Mesendoderm (in vitro differentiated cells): ENCODE measurements around the gene FRAS1. TPM values are rescaled to one million over a fixed set of nuclear protein-coding genes. Genes with fewer than 3 reads are reported as not detected.
"Not testable (repeated sequence)": the region's sequence is repeated elsewhere in the genome, so short reads cannot be mapped to it uniquely, and the experiment has no call there.

Experiments
- DNase-seq: peaks from one replicate; pipeline ENCODE4 v3.0.0; 2013
- H2AK5ac ChIP-seq: 2 replicates; pipeline ENCODE4 v1.6.1; 2013; ENCODE audit warnings: low read length, inconsistent platforms
- H2BK120ac ChIP-seq: 2 replicates; pipeline ENCODE4 v1.6.1; 2013; ENCODE audit warnings: low read depth, mild to moderate bottlenecking, low read length, moderate library complexity, mixed read lengths
- H2BK15ac ChIP-seq: replicated peaks from 2 replicates; pipeline ENCODE4 v1.6.1; 2013; ENCODE audit warnings: low read depth, mild to moderate bottlenecking, moderate library complexity
- H2BK5ac ChIP-seq: 2 replicates; pipeline ENCODE4 v1.6.1; 2013; ENCODE audit warnings: low read length, inconsistent platforms
- H3K18ac ChIP-seq: 2 replicates; pipeline ENCODE4 v1.6.1; 2013; ENCODE audit warnings: mild to moderate bottlenecking, low read length, mixed read lengths
- H3K23ac ChIP-seq: one replicate; pipeline ENCODE4 v1.6.1; 2013; ENCODE audit warnings: low read length
- H3K27ac ChIP-seq: 2 replicates; pipeline ENCODE4 v1.5.1; 2013; ENCODE audit warnings: low read depth, mild to moderate bottlenecking, inconsistent platforms, low read length, moderate library complexity
- H3K27me3 ChIP-seq: 2 replicates; pipeline ENCODE4 v1.6.1; 2013; ENCODE audit warnings: low read length, control low read depth, mild to moderate bottlenecking, inconsistent platforms; ENCODE audit not compliant: insufficient read depth, poor library complexity
- H3K36me3 ChIP-seq: 2 replicates; pipeline ENCODE4 v1.6.1; 2013; ENCODE audit warnings: low read length, inconsistent platforms; ENCODE audit not compliant: control insufficient read depth, insufficient read depth
- H3K4ac ChIP-seq: one replicate; pipeline ENCODE4 v1.6.1; 2013; ENCODE audit warnings: low read depth, mild to moderate bottlenecking, low read length, moderate library complexity
- H3K4me1 ChIP-seq: 2 replicates; pipeline ENCODE4 v1.6.1; 2013; ENCODE audit warnings: low read depth, low read length, inconsistent platforms; ENCODE audit not compliant: control insufficient read depth
- H3K4me2 ChIP-seq: 2 replicates; pipeline ENCODE4 v1.6.1; 2013; ENCODE audit warnings: low read length
- H3K4me3 ChIP-seq: 2 replicates; pipeline ENCODE4 v1.5.1; 2013; ENCODE audit warnings: mild to moderate bottlenecking, low read length
- H3K56ac ChIP-seq: one replicate; pipeline ENCODE4 v1.6.1; 2013; ENCODE audit warnings: low read length
- H3K79me1 ChIP-seq: 2 replicates; pipeline ENCODE4 v1.6.1; 2013; ENCODE audit warnings: low read length, inconsistent platforms
- H3K79me2 ChIP-seq: 2 replicates; pipeline ENCODE4 v1.6.1; 2013; ENCODE audit warnings: mild to moderate bottlenecking, low read length; ENCODE audit not compliant: control insufficient read depth, insufficient read depth
- H3K9ac ChIP-seq: 2 replicates; pipeline ENCODE4 v1.6.1; 2013; ENCODE audit warnings: low read length, inconsistent platforms
- H4K5ac ChIP-seq: one replicate; pipeline ENCODE4 v1.6.1; 2013; ENCODE audit warnings: low read length
- H4K8ac ChIP-seq: one replicate; pipeline ENCODE4 v1.6.1; 2013; ENCODE audit warnings: low read depth, mild to moderate bottlenecking, control low read depth, low read length, moderate library complexity
- WGBS: extraction: QIAGEN DNeasy Blood & Tissue Kit; methylation state at CpG from one replicate; pipeline ENCODE4 v1.1.7; 2013; ENCODE audit warnings: low lambda C conversion rate, missing lambda C conversion rate; ENCODE audit not compliant: insufficient coverage; ENCODE audit errors: extremely low coverage; 5-methylcytosine and 5-hydroxymethylcytosine counted together
- polyA plus RNA-seq, 2 experiments: library from polyadenylated mRNA; stranded (reverse); fragments of 200-250 nt; gene quantifications; one replicate each; pipeline ENCODE4 v1.2.3, GENCODE V29; 2013

Gene FRAS1, protein sequence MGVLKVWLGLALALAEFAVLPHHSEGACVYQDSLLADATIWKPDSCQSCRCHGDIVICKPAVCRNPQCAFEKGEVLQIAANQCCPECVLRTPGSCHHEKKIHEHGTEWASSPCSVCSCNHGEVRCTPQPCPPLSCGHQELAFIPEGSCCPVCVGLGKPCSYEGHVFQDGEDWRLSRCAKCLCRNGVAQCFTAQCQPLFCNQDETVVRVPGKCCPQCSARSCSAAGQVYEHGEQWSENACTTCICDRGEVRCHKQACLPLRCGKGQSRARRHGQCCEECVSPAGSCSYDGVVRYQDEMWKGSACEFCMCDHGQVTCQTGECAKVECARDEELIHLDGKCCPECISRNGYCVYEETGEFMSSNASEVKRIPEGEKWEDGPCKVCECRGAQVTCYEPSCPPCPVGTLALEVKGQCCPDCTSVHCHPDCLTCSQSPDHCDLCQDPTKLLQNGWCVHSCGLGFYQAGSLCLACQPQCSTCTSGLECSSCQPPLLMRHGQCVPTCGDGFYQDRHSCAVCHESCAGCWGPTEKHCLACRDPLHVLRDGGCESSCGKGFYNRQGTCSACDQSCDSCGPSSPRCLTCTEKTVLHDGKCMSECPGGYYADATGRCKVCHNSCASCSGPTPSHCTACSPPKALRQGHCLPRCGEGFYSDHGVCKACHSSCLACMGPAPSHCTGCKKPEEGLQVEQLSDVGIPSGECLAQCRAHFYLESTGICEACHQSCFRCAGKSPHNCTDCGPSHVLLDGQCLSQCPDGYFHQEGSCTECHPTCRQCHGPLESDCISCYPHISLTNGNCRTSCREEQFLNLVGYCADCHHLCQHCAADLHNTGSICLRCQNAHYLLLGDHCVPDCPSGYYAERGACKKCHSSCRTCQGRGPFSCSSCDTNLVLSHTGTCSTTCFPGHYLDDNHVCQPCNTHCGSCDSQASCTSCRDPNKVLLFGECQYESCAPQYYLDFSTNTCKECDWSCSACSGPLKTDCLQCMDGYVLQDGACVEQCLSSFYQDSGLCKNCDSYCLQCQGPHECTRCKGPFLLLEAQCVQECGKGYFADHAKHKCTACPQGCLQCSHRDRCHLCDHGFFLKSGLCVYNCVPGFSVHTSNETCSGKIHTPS (N-terminal part only)
- polyA plus RNA-seq (2013, experiment 1 of 2), result 10.0 TPM
- polyA plus RNA-seq (2013, experiment 2 of 2), result 9.4 TPM

DNA sequence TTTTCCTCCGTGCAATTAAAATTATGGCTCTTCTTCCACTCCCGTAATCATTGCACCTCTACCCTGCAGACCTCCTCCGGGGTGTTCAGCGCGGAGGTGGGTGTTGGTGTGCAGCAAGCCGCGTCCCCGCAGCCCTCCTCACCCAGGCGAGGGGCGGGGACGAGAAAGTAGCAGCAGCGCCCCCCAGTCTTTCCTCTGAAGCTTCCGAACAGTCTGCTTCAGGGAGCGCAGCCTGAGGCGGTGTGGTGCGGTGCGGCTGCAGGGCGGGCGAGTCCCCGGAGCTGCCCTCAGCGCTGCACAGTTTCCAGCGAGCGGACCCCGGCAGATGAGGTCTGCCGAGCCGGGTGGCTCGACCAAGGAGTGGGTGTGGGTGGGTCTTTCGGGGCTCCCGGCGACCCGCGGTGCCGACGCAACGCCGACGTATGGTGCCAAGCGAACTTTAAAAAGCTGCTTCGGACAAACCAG is at the start of gene FRAS1:
TSS of gene FRAS1 (plus strand) at position 189 of the 465 bp plus-strand sequence. CDS start 687 bp downstream, outside the sequence.
- Histone ChIP-seq H2AK5ac (no peak within 1 kb of the TSS), H4K8ac (no peak within 1 kb of the TSS), H3K4me3 (peak within 1 kb of the TSS; percentile 84), H2BK15ac (no peak within 1 kb of the TSS), H3K27ac (peak within 1 kb of the TSS; percentile 98), H3K9ac (peak within 1 kb of the TSS; percentile 95), H3K36me3 (no peaks in the 10 kb centered on the region), H2BK5ac (peak within 1 kb of the TSS; percentile 88), H3K23ac (peak within 1 kb of the TSS; percentile 84), H3K4me2 (peak within 1 kb of the TSS; percentile 95), H2BK120ac (peak within 1 kb of the TSS; percentile 14), H3K4me1 (peaks cover 2% of the 10 kb centered on the region), H4K5ac (no peak within 1 kb of the TSS), H3K79me2 (peaks cover 45% of the 10 kb centered on the region), H3K79me1 (no peaks in the 10 kb centered on the region), H3K56ac (peak within 1 kb of the TSS; percentile 96), H3K27me3 (no peaks in the 10 kb centered on the region), H3K18ac (peak within 1 kb of the TSS; percentile 99), H3K4ac (peak within 1 kb of the TSS; percentile 89)
- WGBS, result no CpG with 5 or more reads among the region's 39 CpGs
- DNase-seq, result peak; percentile 78

DNA sequence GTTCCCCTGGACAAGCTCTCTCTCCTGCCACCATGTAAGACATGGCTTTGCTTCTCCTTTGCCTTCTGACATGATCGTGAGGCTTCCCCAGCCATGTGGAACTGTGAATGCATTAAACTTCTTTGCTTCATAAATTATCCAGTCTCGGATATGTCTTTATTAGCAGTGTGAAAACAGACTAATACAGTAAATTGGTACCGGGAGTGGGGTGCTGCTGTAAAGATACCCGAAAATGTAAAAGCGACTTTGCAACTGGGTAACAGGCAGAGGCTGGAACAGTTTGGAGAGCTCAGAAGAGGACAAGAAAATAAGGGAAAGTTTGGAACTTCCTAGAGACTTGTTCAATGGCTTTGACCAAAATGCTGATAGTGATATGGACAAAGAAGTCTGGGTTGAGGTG is 46.1 kb upstream of the FRAS1 start:
- no CpG with 5 or more reads among the region's 5 CpGs for WGBS
- not testable (repeated sequence) for H3K79me2 ChIP-seq, H3K18ac ChIP-seq, H3K9ac ChIP-seq, H3K27ac ChIP-seq, H3K36me3 ChIP-seq, H3K4me3 ChIP-seq, H2BK5ac ChIP-seq, H2AK5ac ChIP-seq, H3K23ac ChIP-seq, H3K4me1 ChIP-seq, H3K4me2 ChIP-seq, H4K5ac ChIP-seq, DNase-seq, H3K79me1 ChIP-seq, H2BK15ac ChIP-seq, H3K56ac ChIP-seq, H2BK120ac ChIP-seq, H3K4ac ChIP-seq, H3K27me3 ChIP-seq, H4K8ac ChIP-seq

DNA sequence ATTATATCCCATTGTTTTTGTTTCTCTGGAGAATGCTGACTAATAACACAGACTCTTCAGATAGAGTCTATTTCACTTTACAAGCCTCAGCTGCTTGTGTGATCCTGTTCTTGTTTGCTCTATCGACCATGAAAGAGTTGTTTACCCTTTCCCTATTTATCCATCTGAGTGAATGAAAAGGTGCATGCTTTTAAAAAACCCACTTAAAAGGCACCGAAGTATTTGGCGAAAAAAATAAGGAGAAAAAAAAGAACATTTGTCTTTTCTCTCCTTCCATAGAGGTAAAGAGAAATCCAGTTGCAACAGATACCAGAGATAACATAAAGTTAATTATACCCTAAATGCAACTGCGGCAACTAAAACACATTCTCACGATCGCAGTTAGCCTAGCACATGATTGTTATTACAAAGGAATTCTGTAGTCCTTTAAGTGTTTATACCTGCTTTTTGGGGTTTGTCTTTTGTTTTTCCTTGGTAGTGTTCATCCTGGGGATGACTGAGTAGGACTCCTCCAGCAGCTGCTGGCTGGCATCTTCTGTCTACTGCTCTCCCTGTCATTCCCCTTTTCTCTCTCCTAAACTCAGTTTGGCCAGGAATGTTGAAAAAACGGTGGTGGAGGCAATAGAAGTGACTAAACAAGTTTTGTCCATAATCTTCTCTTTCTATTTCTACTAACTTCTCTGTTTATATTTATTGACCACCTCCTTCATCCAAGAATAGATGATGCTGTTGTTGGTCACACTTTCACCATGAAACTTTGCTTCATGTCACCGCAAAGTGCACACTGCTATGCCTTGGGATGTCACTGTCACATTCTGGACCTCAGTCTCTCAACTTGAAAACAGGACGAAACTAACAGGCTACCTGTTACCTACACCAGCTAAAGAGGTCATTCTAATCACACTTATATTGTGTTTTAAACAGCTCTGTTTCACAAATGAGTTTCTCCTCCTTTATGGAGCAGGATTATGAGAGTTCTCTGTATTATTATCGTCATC is 41.9 kb upstream of the FRAS1 start:
- Histone ChIP-seq H3K4me3 (no peak overlapping the region), H2BK5ac (no peak overlapping the region)

DNA sequence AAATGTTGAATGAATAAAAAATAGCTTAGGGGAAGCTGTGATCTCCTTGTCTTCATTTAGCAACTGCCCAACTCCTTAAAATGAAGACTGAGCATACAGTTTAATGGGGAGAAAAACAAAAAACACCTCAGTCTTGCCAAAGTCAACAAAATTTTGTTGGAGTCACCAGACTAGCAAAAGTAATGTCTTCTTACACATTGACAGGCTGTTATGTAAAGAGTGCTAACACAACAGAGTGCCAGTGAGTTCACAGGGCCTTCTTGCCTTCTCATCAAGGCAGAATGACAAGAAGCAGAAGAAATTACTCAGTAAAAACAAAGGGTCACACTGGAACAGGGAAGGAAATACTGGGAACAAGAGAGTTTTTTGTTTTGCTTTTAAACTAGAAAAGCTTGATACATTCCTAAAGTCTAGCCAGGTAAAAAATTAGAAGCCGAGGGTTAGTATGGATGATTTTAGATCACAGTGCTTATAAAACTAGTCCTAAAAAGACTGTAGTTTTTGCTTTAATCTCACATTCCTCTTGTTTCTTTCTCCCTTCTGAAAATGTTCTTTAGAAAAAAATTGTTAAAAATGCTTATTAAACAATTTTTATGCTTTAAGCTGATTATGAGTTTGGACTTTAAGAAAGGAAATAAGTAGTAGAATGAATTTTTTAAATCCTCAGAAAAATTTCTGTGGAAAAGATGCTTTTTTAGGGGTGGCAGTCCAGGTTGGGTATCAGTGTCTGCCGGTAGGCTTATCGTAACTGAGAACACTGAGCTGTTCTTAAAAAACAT is 38.7 kb upstream of the FRAS1 start:
- no peaks in the 10 kb centered on the region for H3K79me2 ChIP-seq
- H3K27ac ChIP-seq, result no peak overlapping the region
- peak overlapping the region; percentile 92 for H2BK15ac ChIP-seq
- no peak overlapping the region for H4K5ac ChIP-seq
- H3K23ac ChIP-seq, result no peak overlapping the region
- H3K4ac ChIP-seq, result no peak overlapping the region
- no peak overlapping the region for H3K4me3 ChIP-seq
- H2BK120ac ChIP-seq, result no peak overlapping the region
- H4K8ac ChIP-seq, result no peak overlapping the region
- H3K18ac ChIP-seq, result no peak overlapping the region
- H3K4me2 ChIP-seq, result no peak overlapping the region
- peaks cover 3% of the 10 kb centered on the region for H3K4me1 ChIP-seq
- no CpG with 5 or more reads among the region's 3 CpGs for WGBS
- no peaks in the 10 kb centered on the region for H3K36me3 ChIP-seq
- no peak overlapping the region for H3K9ac ChIP-seq
- no peak overlapping the region for H3K56ac ChIP-seq
- no peak overlapping the region for H2AK5ac ChIP-seq
- DNase-seq, result no peak
- no peak overlapping the region for H2BK5ac ChIP-seq
- H3K79me1 ChIP-seq, result no peaks in the 10 kb centered on the region
- no peaks in the 10 kb centered on the region for H3K27me3 ChIP-seq

More for the DNA sequence above, 41.9 kb upstream of the FRAS1 start:
- Histone ChIP-seq H2AK5ac (no peak overlapping the region), H2BK15ac (no peak overlapping the region), H3K79me2 (no peaks in the 10 kb centered on the region), H3K4me1 (no peaks in the 10 kb centered on the region), H3K36me3 (no peaks in the 10 kb centered on the region), H3K23ac (no peak overlapping the region), H4K5ac (no peak overlapping the region), H3K27me3 (no peaks in the 10 kb centered on the region), H3K9ac (no peak overlapping the region), H3K18ac (no peak overlapping the region), H4K8ac (no peak overlapping the region), H3K79me1 (no peaks in the 10 kb centered on the region), H3K56ac (no peak overlapping the region), H3K4me2 (no peak overlapping the region), H3K4ac (no peak overlapping the region), H2BK120ac (no peak overlapping the region), H3K27ac (no peak overlapping the region)
- no CpG with 5 or more reads among the region's 10 CpGs for WGBS
- DNase-seq, result no peak
